Karpas-422 (cell line): ENCODE measurements around the gene SPTA1. TPM values are rescaled to one million over a fixed set of nuclear protein-coding genes. Genes with fewer than 3 reads are reported as not detected.

Source experiments
- DNase-seq: peaks from one replicate; pipeline ENCODE4 v3.0.0-alpha.2; 2015
- H2AFZ ChIP-seq: fragments of 200-600 bp; sonication (generic); 2 replicates; pipeline ENCODE4 v1.6.1; 2014; ENCODE audit warnings: antibody characterized with exemption, low read length, mixed read lengths
- H3K27ac ChIP-seq: fragments of 200-600 bp; sonication (generic); 2 replicates; pipeline ENCODE4 v1.5.1; 2014; ENCODE audit warnings: mild to moderate bottlenecking, low read length, moderate library complexity
- H3K27me3 ChIP-seq: fragments of 200-600 bp; sonication (generic); 2 replicates; pipeline ENCODE4 v1.6.1; 2014; ENCODE audit warnings: low read length, mixed read lengths
- H3K36me3 ChIP-seq: fragments of 200-600 bp; sonication (generic); 2 replicates; pipeline ENCODE4 v1.6.1; 2014; ENCODE audit warnings: low read length, mixed read lengths; ENCODE audit not compliant: insufficient read depth
- H3K4me1 ChIP-seq: fragments of 200-600 bp; sonication (generic); 2 replicates; pipeline ENCODE4 v1.6.1; 2014; ENCODE audit warnings: mild to moderate bottlenecking, low read length, mixed read lengths
- H3K4me2 ChIP-seq: fragments of 200-600 bp; sonication (generic); 2 replicates; pipeline ENCODE4 v1.6.1; 2014; ENCODE audit warnings: low read length, low read depth, mild to moderate bottlenecking; ENCODE audit not compliant: poor library complexity, severe bottlenecking
- H3K4me3 ChIP-seq: fragments of 200-600 bp; sonication (generic); 2 replicates; pipeline ENCODE4 v1.5.1; 2014; ENCODE audit warnings: mild to moderate bottlenecking, antibody characterized with exemption, low read length, mixed read lengths
- H3K79me2 ChIP-seq: fragments of 200-600 bp; sonication (generic); 2 replicates; pipeline ENCODE4 v1.6.1; 2014; ENCODE audit warnings: mild to moderate bottlenecking, low read length, mixed read lengths
- H3K9ac ChIP-seq: fragments of 200-600 bp; sonication (generic); 2 replicates; pipeline ENCODE4 v1.6.0; 2014; ENCODE audit warnings: low read length
- H3K9me2 ChIP-seq: fragments of 200-600 bp; sonication (generic), shearing (Covaris generic); replicated peaks from 2 replicates; pipeline ENCODE4 v1.6.0; 2014; ENCODE audit warnings: mild to moderate bottlenecking, low read length, moderate library complexity; ENCODE audit not compliant: insufficient read depth
- H3K9me3 ChIP-seq: fragments of 300-700, 200-600 bp; sonication (generic); 2 replicates; pipeline ENCODE4 v1.6.1; 2014; ENCODE audit warnings: low read length, mixed read lengths
- H4K20me1 ChIP-seq: fragments of 200-600 bp; sonication (generic); 2 replicates; pipeline ENCODE4 v1.6.1; 2014; ENCODE audit warnings: mild to moderate bottlenecking, antibody characterized with exemption, low read length, low read depth; ENCODE audit not compliant: insufficient read depth
- total RNA-seq: library from RNA; depleted of rRNA; stranded (reverse); fragments of >200 nt; shearing (Covaris generic); gene quantifications from 2 replicates; pipeline ENCODE4 v1.2.3, GENCODE V29; 2014; ENCODE audit warnings: low replicate concordance

SPTA1 gene
- total RNA-seq, 1 experiment from 2014 or later = not detected

DNA sequence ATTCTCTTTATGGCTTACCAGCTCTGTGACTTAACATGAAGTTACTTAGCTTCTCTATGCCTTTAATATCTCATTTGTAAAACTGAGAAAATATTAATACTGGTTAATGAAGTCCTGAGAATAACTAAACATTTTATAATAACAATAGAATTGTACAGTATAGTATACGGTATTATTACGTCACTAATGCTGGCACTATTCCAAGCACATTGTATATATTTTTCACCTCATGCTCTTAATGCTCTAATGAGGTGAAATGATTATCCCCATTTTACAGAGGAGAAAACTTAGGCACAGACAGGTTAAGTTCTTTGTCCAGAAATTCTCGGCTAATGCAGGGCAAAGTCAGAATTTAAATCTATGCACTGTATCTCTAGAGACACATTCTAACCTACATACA, 33.1 kb upstream of the SPTA1 start:
- Histone ChIP-seq H3K4me2 (no peak overlapping the region), H3K4me3 (no peak overlapping the region), H3K9ac (no peak overlapping the region), H3K36me3 (no peaks in the 10 kb centered on the region), H3K27ac (no peak overlapping the region), H4K20me1 (no peaks in the 10 kb centered on the region), H3K79me2 (no peaks in the 10 kb centered on the region), H3K9me3 (no peaks in the 10 kb centered on the region), H3K9me2 (no peaks in the 10 kb centered on the region), H3K27me3 (no peaks in the 10 kb centered on the region), H2AFZ (no peak overlapping the region), H3K4me1 (no peaks in the 10 kb centered on the region)
- no peak for DNase-seq

DNA sequence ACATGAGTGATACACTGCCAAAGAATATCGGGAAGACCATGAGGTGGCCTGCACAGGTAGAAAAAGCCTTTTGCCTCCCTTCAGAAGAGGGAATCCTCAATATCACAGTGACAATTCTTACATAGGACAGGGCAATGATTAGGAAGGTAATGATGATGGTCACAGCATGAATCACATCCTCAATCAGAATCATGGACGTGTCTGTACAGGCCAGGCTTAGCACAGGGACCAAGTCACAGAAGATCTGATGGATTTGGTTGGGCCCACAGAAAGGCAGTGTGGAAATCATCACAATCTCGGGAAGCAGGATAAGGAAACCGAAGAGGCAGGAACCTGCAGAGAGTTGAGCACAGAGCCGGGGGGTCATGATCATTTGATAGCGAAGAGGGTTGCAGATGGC, 30.8 kb upstream of the SPTA1 start:
- no peak overlapping the region for H3K9ac ChIP-seq
- H3K27ac ChIP-seq = no peak overlapping the region
- H3K9me3 ChIP-seq = no peaks in the 10 kb centered on the region
- H2AFZ ChIP-seq = no peak overlapping the region
- DNase-seq = no peak
- no peak overlapping the region for H3K4me3 ChIP-seq
- no peaks in the 10 kb centered on the region for H3K4me1 ChIP-seq
- no peaks in the 10 kb centered on the region for H3K9me2 ChIP-seq
- H3K4me2 ChIP-seq = no peak overlapping the region
- H3K27me3 ChIP-seq = no peaks in the 10 kb centered on the region
- no peaks in the 10 kb centered on the region for H4K20me1 ChIP-seq
- no peaks in the 10 kb centered on the region for H3K36me3 ChIP-seq
- no peaks in the 10 kb centered on the region for H3K79me2 ChIP-seq

DNA sequence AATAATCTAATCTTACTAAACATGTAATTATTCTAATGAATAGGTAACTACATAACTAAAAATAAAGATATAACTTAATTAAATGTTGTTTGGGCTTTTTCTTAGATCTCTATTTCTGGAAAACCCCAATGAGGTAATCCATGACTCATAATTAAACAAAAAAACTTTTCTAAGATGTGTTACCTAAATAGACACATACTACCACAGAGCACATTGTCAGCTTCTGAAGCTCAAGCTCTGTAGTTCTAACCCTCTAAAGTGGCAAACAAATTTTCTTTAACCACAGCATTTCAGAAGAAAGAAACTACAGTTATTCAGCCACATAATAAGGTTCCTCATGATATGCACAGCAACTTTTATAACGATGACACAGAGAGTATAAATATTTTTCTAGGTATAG, 29.8 kb upstream of the SPTA1 start:
- no peaks in the 10 kb centered on the region for H3K9me3 ChIP-seq
- no peaks in the 10 kb centered on the region for H4K20me1 ChIP-seq
- no peaks in the 10 kb centered on the region for H3K27me3 ChIP-seq
- no peaks in the 10 kb centered on the region for H3K9me2 ChIP-seq
- no peaks in the 10 kb centered on the region for H3K79me2 ChIP-seq
- no peaks in the 10 kb centered on the region for H3K4me1 ChIP-seq
- no peak for DNase-seq
- H3K27ac ChIP-seq = no peak overlapping the region
- H3K4me2 ChIP-seq = no peak overlapping the region
- no peak overlapping the region for H2AFZ ChIP-seq
- H3K4me3 ChIP-seq = no peak overlapping the region
- no peak overlapping the region for H3K9ac ChIP-seq
- H3K36me3 ChIP-seq = no peaks in the 10 kb centered on the region

DNA sequence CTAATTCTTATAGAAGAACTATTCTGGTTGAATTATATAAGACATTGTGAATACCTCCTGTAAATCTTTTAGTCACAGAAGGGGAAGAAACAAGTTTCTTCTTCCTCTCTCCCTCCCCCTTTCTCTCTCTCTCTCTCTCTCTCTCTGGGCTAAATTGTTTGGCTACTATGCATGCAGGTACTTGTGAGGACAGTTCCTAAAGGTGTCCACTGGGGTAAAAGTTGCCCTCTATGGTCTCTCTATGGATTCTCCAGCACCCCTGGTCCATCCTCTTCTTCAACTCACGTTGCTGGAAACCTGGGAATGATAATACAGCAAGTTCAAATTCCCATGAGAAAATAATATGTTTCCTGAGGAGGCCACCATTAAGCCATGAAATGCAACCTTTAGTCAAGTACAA, 28.2 kb upstream of the SPTA1 start:
- no peaks in the 10 kb centered on the region for H4K20me1 ChIP-seq

DNA sequence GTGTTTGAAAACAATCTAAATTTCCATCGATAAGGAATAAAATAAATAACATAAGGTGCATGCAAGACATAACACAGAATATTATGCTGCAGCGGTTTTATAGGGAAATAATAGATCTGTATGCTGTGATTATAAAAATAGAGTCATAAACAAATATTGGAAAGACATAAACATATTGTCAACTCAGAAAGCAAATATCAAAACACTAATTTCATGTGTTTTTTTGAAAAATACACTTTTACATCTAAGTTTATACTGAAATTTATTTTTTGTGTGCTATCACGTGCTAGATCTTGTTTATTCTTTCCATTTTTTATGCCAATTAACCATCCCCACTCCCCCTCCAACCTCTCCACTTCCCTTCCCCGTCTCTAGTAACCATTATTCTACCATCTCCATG, 24.6 kb upstream of the SPTA1 start:
- Histone ChIP-seq H3K4me1 (no peaks in the 10 kb centered on the region), H3K9me2 (no peaks in the 10 kb centered on the region), H2AFZ (no peak overlapping the region), H3K27ac (no peak overlapping the region), H3K4me2 (no peak overlapping the region), H3K4me3 (no peak overlapping the region), H3K36me3 (no peaks in the 10 kb centered on the region), H3K9me3 (no peaks in the 10 kb centered on the region), H3K27me3 (no peaks in the 10 kb centered on the region), H3K79me2 (no peaks in the 10 kb centered on the region), H3K9ac (no peak overlapping the region), H4K20me1 (no peaks in the 10 kb centered on the region)
- DNase-seq = no peak

More for the DNA sequence above, 28.2 kb upstream of the SPTA1 start:
- Histone ChIP-seq H3K27ac (no peak overlapping the region), H3K9me3 (no peaks in the 10 kb centered on the region), H3K27me3 (no peaks in the 10 kb centered on the region), H3K79me2 (no peaks in the 10 kb centered on the region), H3K4me2 (no peak overlapping the region), H3K9me2 (no peaks in the 10 kb centered on the region), H3K9ac (no peak overlapping the region), H3K4me3 (no peak overlapping the region), H2AFZ (no peak overlapping the region), H3K36me3 (no peaks in the 10 kb centered on the region), H3K4me1 (no peaks in the 10 kb centered on the region)
- no peak for DNase-seq

DNA sequence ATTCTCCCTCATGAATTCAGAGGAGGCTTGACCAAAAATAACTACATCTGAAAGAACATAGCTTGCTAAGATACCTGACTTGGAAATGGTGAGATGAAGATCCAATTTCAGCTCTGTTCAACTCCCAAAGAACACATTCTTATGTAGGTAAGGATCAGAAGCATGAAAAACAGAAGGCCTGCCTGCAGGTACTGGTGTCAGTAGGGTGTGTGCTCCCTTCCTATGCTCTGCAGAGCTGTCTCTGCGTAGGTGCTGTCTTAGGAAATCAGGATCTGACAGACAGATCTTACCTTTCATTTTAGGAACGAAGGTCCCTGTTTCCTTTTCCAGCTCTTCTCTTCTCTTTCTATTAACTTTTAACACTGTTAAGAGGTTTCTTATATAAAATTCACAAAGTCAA, 19.6 kb upstream of the SPTA1 start:
- no peaks in the 10 kb centered on the region for H3K79me2 ChIP-seq
- no peak overlapping the region for H3K9ac ChIP-seq
- H3K27ac ChIP-seq = no peak overlapping the region
- H3K4me3 ChIP-seq = no peak overlapping the region
- H2AFZ ChIP-seq = no peak overlapping the region
- no peaks in the 10 kb centered on the region for H4K20me1 ChIP-seq
- no peak overlapping the region for H3K4me2 ChIP-seq
- no peaks in the 10 kb centered on the region for H3K36me3 ChIP-seq
- DNase-seq = no peak
- H3K9me3 ChIP-seq = no peaks in the 10 kb centered on the region
- H3K9me2 ChIP-seq = no peaks in the 10 kb centered on the region
- H3K27me3 ChIP-seq = no peaks in the 10 kb centered on the region
- no peaks in the 10 kb centered on the region for H3K4me1 ChIP-seq

DNA sequence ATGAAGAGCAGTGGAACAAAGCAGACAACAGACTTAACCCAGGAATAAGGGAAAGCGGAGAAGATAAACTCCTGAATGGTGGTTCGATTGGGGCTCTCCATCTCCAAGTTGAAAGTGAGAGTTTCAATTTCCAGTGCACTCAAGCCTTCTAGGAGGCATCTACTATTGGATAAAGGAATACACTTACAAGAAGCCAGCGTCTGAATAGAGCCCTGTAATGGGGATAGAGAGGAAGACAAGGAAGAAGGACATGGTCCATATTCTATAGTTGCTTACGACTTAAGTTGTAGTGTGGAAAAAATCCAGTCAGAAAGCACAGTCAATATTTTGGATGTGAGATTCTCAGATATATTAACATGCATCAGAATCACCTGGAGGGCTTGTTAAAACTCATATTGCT, 14.0 kb upstream of the SPTA1 start, which contains the start of gene OR6K2:
OR6K2 (minus strand) TSS at position 101 of the 400 bp plus-strand sequence; CDS start at position 101, 0 bp downstream.
- Histone ChIP-seq H3K4me3 (no peak within 1 kb of the TSS), H3K36me3 (no peaks in the 10 kb centered on the region), H3K9ac (no peak within 1 kb of the TSS), H3K9me2 (no peaks in the 10 kb centered on the region), H3K9me3 (no peaks in the 10 kb centered on the region), H3K27ac (no peak within 1 kb of the TSS), H3K4me1 (no peaks in the 10 kb centered on the region), H3K79me2 (no peaks in the 10 kb centered on the region), H3K4me2 (no peak within 1 kb of the TSS), H4K20me1 (no peaks in the 10 kb centered on the region), H2AFZ (no peak within 1 kb of the TSS), H3K27me3 (no peaks in the 10 kb centered on the region)
- no peak for DNase-seq

DNA sequence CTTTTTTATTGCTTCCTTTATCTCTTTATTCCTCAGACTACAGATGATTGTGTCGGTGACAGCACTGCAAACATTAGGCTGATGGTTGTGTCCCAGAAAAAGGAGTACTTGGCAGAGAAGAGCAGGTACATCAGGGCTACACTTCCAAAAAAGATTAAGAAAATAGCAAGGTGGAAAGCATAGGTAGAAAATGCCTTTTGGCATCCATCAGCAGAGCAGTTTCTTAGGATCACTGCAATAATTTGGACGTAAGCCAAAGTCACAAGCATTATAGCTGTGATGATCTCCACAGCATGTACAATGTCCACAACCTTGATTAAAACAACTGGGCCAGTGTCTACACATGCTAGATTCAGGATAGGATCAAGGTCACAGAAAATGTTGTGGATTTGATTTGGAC, 8.1 kb upstream of the SPTA1 start:
- H3K4me1 ChIP-seq = no peaks in the 10 kb centered on the region
- no peaks in the 10 kb centered on the region for H3K27me3 ChIP-seq
- no peak overlapping the region for H3K4me2 ChIP-seq
- H3K4me3 ChIP-seq = no peak overlapping the region
- no peaks in the 10 kb centered on the region for H3K9me2 ChIP-seq
- no peaks in the 10 kb centered on the region for H3K36me3 ChIP-seq
- H4K20me1 ChIP-seq = no peaks in the 10 kb centered on the region
- H3K9me3 ChIP-seq = no peaks in the 10 kb centered on the region
- no peak overlapping the region for H2AFZ ChIP-seq
- DNase-seq = no peak
- H3K9ac ChIP-seq = no peak overlapping the region
- H3K27ac ChIP-seq = no peak overlapping the region
- H3K79me2 ChIP-seq = no peaks in the 10 kb centered on the region

DNA sequence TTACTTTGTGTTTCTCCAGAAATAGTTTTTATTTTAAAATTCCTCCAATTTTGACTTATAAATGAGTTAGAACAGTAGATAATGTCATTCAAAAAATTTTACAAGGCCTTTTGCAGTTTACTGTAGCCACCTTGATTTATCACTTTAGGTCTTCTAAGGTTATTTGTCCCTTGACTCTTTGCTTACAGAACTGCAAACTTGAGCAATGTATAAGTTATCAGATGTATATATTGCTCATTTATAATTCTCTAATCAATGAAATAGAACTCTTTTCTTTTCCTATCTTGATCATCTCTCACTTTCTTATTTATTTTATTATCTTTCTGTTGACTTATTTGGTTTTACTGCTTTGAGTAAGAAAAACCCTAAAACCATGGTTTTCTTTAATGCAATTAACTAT, 5.8 kb upstream of the SPTA1 start:
- DNase-seq = no peak
- Histone ChIP-seq H4K20me1 (no peaks in the 10 kb centered on the region), H3K4me1 (no peaks in the 10 kb centered on the region), H3K9ac (no peak overlapping the region), H3K4me3 (no peak overlapping the region), H3K9me3 (no peaks in the 10 kb centered on the region), H3K36me3 (no peaks in the 10 kb centered on the region), H3K79me2 (no peaks in the 10 kb centered on the region), H3K27me3 (no peaks in the 10 kb centered on the region), H2AFZ (no peak overlapping the region), H3K4me2 (no peak overlapping the region), H3K9me2 (no peaks in the 10 kb centered on the region), H3K27ac (no peak overlapping the region)
